A549 (cell line): ENCODE measurements around the gene ASMT. TPM values are rescaled to one million over a fixed set of nuclear protein-coding genes. Genes with fewer than 3 reads are reported as not detected.
A peak's percentile ranks its signal among the peaks of the same experiment; 100 is the strongest.

Experiments used
- ATAC-seq, 2 experiments: fragments of 200-7000 bp in 1 of 2; fragments of >200 bp in 1 of 2; cut with Nextera tagmentation in 1 of 2; cut with Tn5 transposase in 1 of 2; 3 replicates each; pipeline versions ENCODE4 v1.8.0 to v1.9.1; 2018 to 2020; ENCODE audit warnings: mild to moderate bottlenecking in 1 of 2, moderate library complexity in 1 of 2
- CTCF ChIA-PET: fragments of 300-600 bp; sonication (Branson Sonifier 250); formaldehyde crosslinking; extraction: SDS; loops from one replicate; lab custom pipeline; 2021; ENCODE audit warnings: antibody characterized with exemption, inconsistent platforms; lab: Yijun Ruan, JAX
- POLR2A ChIA-PET: fragments of 350-600 bp; formaldehyde crosslinking; extraction: SDS; loops from one replicate; lab custom pipeline; 2021; ENCODE audit warnings: antibody characterized with exemption, inconsistent platforms; lab: Yijun Ruan, JAX
- DNase-seq, 2 experiments: peaks; one replicate each; pipeline versions ENCODE4 v3.0.0 to v3.0.0-alpha.2; 2011 to 2016; ENCODE audit warnings: low read depth in 1 of 2, low spot score in 1 of 2
- FAIRE-seq: peaks from 2 replicates; lab custom pipeline; 2011; peaks lifted over from hg19 to GRCh38; lab: Jason Lieb, UNC
- H3K27ac ChIP-seq, 2 experiments: fragments of >200 bp; sonication (Bioruptor Twin); formaldehyde crosslinking; 3 replicates each; pipeline ENCODE4 v1.5.1; 2016 to 2017
- H3K4me1 ChIP-seq: fragments of >200 bp; sonication (Bioruptor Twin); formaldehyde crosslinking; 3 replicates; pipeline ENCODE4 v1.6.1; 2016
- H3K4me2 ChIP-seq: fragments of >200 bp; sonication (Bioruptor Twin); formaldehyde crosslinking; 3 replicates; pipeline ENCODE4 v1.6.1; 2016
- H3K4me3 ChIP-seq: fragments of >200 bp; sonication (Bioruptor Twin); formaldehyde crosslinking; 3 replicates; pipeline ENCODE4 v1.5.1; 2016
- H3K9me3 ChIP-seq: fragments of >200 bp; sonication (Bioruptor Twin); formaldehyde crosslinking; 3 replicates; pipeline ENCODE4 v1.6.1; 2016
- BHLHE40 ChIP-seq: IDR thresholded peaks from 2 replicates; pipeline ENCODE4 v1.6.1; 2012; ENCODE audit warnings: low read depth, low read length, inconsistent platforms
- CBX8 ChIP-seq: fragments of 200-600 bp; sonication (generic); IDR thresholded peaks from 2 replicates; pipeline ENCODE4 v1.6.1; 2016
- CEBPB ChIP-seq, 2 experiments: fragments of >200 bp in 1 of 2; sonication (Bioruptor Twin) in 1 of 2; formaldehyde crosslinking in 1 of 2; IDR thresholded peaks; 2 replicates each; pipeline ENCODE4 v1.6.1; 2012 to 2016
- CHD2 ChIP-seq: fragments of 150-350 bp; IDR thresholded peaks from 2 replicates; pipeline ENCODE4 v1.6.1; 2014; ENCODE audit warnings: low read length; ENCODE audit not compliant: partially characterized antibody
- EP300 ChIP-seq, 2 experiments: fragments of >200 bp; sonication (Bioruptor Twin); formaldehyde crosslinking; IDR thresholded peaks; 2 replicates in 1 of 2; 3 replicates in 1 of 2; pipeline ENCODE4 v1.6.1; 2016 to 2017
- FOXS1 ChIP-seq: fragments of 250-450 bp; sonication (Bioruptor Pico); IDR thresholded peaks from 2 replicates; pipeline ENCODE4 v1.5.0; 2020; ENCODE audit warnings: mild to moderate bottlenecking, moderate library complexity
- HEYL ChIP-seq: fragments of 250-450 bp; sonication (Bioruptor Pico); IDR thresholded peaks from 2 replicates; pipeline ENCODE4 v1.8.0; 2021; ENCODE audit warnings: mild to moderate bottlenecking, moderate library complexity
- JUN ChIP-seq, 2 experiments: fragments of >200 bp; sonication (Bioruptor Twin); formaldehyde crosslinking; IDR thresholded peaks; 2 replicates in 1 of 2; 3 replicates in 1 of 2; pipeline ENCODE4 v1.6.1; 2016 to 2017
- KDM1A ChIP-seq: fragments of 200-600 bp; sonication (generic); IDR thresholded peaks from 2 replicates; pipeline ENCODE4 v1.6.1; 2016; ENCODE audit warnings: low read depth, mild to moderate bottlenecking
- NFE2L2 ChIP-seq: fragments of 150-350 bp; conservative IDR thresholded peaks from 2 replicates; pipeline ENCODE4 v1.6.1; 2014; ENCODE audit warnings: low read length
- NPAS2 ChIP-seq: fragments of 250-450 bp; sonication (Bioruptor Pico); IDR thresholded peaks from 2 replicates; pipeline ENCODE4 v1.8.0; 2022; ENCODE audit warnings: mild to moderate bottlenecking, moderate library complexity, borderline replicate concordance
- PHF8 ChIP-seq: fragments of 200-600 bp; sonication (generic); IDR thresholded peaks from 2 replicates; pipeline ENCODE4 v1.6.1; 2016; ENCODE audit warnings: low read depth, mild to moderate bottlenecking, antibody characterized with exemption, moderate library complexity, borderline replicate concordance
- POLR2A ChIP-seq: IDR thresholded peaks from 2 replicates; pipeline ENCODE4 v1.6.1; 2012; ENCODE audit warnings: mild to moderate bottlenecking, low read length
- POLR2AphosphoS2 ChIP-seq: conservative IDR thresholded peaks from 2 replicates; pipeline ENCODE4 v1.6.1; 2012; ENCODE audit warnings: low read length, improper control_type of control experiment, inconsistent platforms
- RARB ChIP-seq: fragments of 250-450 bp; sonication (Bioruptor Pico); IDR thresholded peaks from 2 replicates; pipeline ENCODE4 v1.8.0; 2021; ENCODE audit warnings: mild to moderate bottlenecking, moderate library complexity
- RCOR1 ChIP-seq: fragments of 150-350 bp; IDR thresholded peaks from 2 replicates; pipeline ENCODE4 v1.6.1; 2014; ENCODE audit warnings: antibody characterized with exemption, low read length, low read depth
- RNF2 ChIP-seq: fragments of 200-600 bp; sonication (generic); IDR thresholded peaks from 2 replicates; pipeline ENCODE4 v1.6.1; 2016; ENCODE audit warnings: low read depth, mild to moderate bottlenecking, antibody characterized with exemption, moderate library complexity, borderline replicate concordance
- SMC3 ChIP-seq: fragments of >200 bp; sonication (Bioruptor Twin); formaldehyde crosslinking; IDR thresholded peaks from 3 replicates; pipeline ENCODE4 v1.6.1; 2018; ENCODE audit warnings: inconsistent platforms
- SREBF2 ChIP-seq: fragments of 450-650 bp; IDR thresholded peaks from 2 replicates; pipeline ENCODE4 v1.6.1; 2014; ENCODE audit warnings: mild to moderate bottlenecking, moderate library complexity
- ZSCAN20 ChIP-seq: fragments of 250-450 bp; sonication (Bioruptor Pico); IDR thresholded peaks from 2 replicates; pipeline ENCODE4 v1.8.0; 2022; ENCODE audit warnings: mild to moderate bottlenecking, moderate library complexity
- WGBS: methylation state at CpG from one replicate; pipeline ENCODE4 v1.1.6; 2017; ENCODE audit errors: missing lambda C conversion rate; 5-methylcytosine and 5-hydroxymethylcytosine counted together
- polyA plus RNA-seq, 4 experiments: library from polyadenylated mRNA; depleted of rRNA in 3 of 4; stranded (reverse); fragments of >200 nt; fragmentation: RNase III in 1 of 4; extraction: RNeasy Plus Mini Kit Qiagen cat#74134 plus additional on column Dnase treatment in 1 of 4; gene quantifications; 2 replicates in 3 of 4; 3 replicates in 1 of 4; pipeline ENCODE4 v1.2.3, GENCODE V29; 2011 to 2017
- TF ChIP-seq, protein P1 (sequence below): IDR thresholded peaks from 2 replicates; pipeline ENCODE4 v1.6.1; 2012; ENCODE audit warnings: low read depth, borderline replicate concordance
- TF ChIP-seq, protein P2 (sequence below): fragments of 250-450 bp; sonication (Bioruptor Pico); IDR thresholded peaks from 2 replicates; pipeline ENCODE4 v1.5.0; 2020; ENCODE audit warnings: low read depth, mild to moderate bottlenecking, moderate library complexity
- TF ChIP-seq, protein P3 (sequence below): fragments of >200 bp; sonication (Bioruptor Twin); formaldehyde crosslinking; IDR thresholded peaks from 3 replicates; pipeline ENCODE4 v1.5.1; 2016
- TF ChIP-seq, protein P4 (sequence below): fragments of 250-450 bp; sonication (Bioruptor Pico); IDR thresholded peaks from 2 replicates; pipeline ENCODE4 v1.5.0; 2021; ENCODE audit warnings: mild to moderate bottlenecking, moderate library complexity, borderline replicate concordance
- TF ChIP-seq, protein P5 (sequence below): fragments of >200 bp; sonication (Bioruptor Twin); formaldehyde crosslinking; IDR thresholded peaks from 3 replicates; pipeline ENCODE4 v1.6.1; 2016
- TF ChIP-seq, protein P6 (sequence below): fragments of 150-350 bp; IDR thresholded peaks from 2 replicates; pipeline ENCODE4 v1.6.1; 2014; ENCODE audit warnings: low read depth, mild to moderate bottlenecking, low read length
- TF ChIP-seq, protein P7 (sequence below): IDR thresholded peaks from 2 replicates; pipeline ENCODE4 v1.6.1; 2012

ASMT gene
- polyA plus RNA-seq, 2 of the 4 experiments (the other 2 are of a cell fraction): 0.12 to 0.16 TPM

DNA sequence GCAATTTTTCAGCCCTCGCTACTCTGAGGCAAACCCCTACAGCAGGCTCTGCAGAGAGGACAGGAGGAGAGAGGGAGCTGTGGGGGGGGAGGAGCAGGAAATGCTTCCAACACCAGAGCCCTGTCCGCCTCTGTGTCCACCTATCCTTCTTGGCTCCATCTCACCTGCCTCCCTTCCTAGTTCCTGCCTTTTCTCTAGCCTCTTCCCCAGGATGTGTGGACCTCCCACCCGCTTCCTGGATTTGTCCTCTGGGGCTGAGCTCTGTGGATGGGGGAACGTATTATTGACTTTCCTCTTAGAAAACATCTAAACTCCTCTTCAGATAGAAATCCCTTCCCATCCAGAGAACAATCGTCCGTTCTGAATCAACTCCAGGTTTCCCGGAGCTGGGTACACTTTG is 14.4 kb downstream of the ASMT start:
- peak in 1 of 2 experiments; percentile 39; a peak in 3 of 6 replicates for ATAC-seq
- TF ChIP-seq SREBF2 (no peak), SMC3 (no peak), RARB (CRISPR knock-in tag) (no peak), CBX8 (no peak), NFE2L2 (no peak), CEBPB (IDR thresholded peaks at IDR 0.05) (no peak)
- TF ChIP-seq, protein P1, sequence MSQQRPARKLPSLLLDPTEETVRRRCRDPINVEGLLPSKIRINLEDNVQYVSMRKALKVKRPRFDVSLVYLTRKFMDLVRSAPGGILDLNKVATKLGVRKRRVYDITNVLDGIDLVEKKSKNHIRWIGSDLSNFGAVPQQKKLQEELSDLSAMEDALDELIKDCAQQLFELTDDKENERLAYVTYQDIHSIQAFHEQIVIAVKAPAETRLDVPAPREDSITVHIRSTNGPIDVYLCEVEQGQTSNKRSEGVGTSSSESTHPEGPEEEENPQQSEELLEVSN: no peak
- TF ChIP-seq, all 56 proteins: peak for 0
- H3K4me2 ChIP-seq: no peak overlapping the region
- ChIA-PET CTCF (no interaction called here), POLR2A (no interaction called here)
- H3K27ac ChIP-seq: no peak overlapping the region
- no peak for FAIRE-seq
- H3K9me3 ChIP-seq: no peaks in the 10 kb centered on the region
- WGBS: 58% methylated on average over 7 of the region's 7 CpGs
- no peaks in the 10 kb centered on the region for H3K4me1 ChIP-seq
- DNase-seq: no peak
- no peak overlapping the region for H3K4me3 ChIP-seq

DNA sequence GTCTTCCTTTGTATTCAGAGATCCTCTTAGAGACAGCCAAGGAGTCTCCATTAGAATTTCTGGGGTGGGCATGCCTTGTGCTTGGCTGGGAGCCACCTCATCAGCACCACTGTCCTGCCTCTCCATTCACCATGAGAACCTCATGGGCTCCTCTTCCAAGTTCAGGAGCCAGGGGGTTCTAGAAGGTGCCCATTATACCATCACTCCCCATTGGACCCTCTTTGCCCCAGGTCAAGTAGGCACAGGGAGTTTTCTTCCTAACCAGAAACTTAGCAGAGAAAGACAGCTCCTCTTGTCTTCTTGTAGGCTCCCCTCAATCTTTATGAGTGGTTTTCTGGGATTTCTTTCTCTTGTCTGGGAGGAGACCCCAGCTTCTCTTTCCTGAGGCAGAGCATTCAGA is 31.1 kb downstream of the ASMT start:
- H3K4me2 ChIP-seq: no peak overlapping the region
- no peak overlapping the region for H3K27ac ChIP-seq
- no peaks in the 10 kb centered on the region for H3K4me1 ChIP-seq
- ATAC-seq: no peak
- TF ChIP-seq, protein P2, sequence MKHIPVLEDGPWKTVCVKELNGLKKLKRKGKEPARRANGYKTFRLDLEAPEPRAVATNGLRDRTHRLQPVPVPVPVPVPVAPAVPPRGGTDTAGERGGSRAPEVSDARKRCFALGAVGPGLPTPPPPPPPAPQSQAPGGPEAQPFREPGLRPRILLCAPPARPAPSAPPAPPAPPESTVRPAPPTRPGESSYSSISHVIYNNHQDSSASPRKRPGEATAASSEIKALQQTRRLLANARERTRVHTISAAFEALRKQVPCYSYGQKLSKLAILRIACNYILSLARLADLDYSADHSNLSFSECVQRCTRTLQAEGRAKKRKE (CRISPR knock-in tag): no peak
- TF ChIP-seq BHLHE40 (no peak), PHF8 (no peak), FOXS1 (no peak), CHD2 (no peak), CEBPB (IDR thresholded peaks at IDR 0.05) (no peak)
- TF ChIP-seq, protein P3, sequence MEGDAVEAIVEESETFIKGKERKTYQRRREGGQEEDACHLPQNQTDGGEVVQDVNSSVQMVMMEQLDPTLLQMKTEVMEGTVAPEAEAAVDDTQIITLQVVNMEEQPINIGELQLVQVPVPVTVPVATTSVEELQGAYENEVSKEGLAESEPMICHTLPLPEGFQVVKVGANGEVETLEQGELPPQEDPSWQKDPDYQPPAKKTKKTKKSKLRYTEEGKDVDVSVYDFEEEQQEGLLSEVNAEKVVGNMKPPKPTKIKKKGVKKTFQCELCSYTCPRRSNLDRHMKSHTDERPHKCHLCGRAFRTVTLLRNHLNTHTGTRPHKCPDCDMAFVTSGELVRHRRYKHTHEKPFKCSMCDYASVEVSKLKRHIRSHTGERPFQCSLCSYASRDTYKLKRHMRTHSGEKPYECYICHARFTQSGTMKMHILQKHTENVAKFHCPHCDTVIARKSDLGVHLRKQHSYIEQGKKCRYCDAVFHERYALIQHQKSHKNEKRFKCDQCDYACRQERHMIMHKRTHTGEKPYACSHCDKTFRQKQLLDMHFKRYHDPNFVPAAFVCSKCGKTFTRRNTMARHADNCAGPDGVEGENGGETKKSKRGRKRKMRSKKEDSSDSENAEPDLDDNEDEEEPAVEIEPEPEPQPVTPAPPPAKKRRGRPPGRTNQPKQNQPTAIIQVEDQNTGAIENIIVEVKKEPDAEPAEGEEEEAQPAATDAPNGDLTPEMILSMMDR: no peak
- ChIA-PET CTCF (no interaction called here), POLR2A (no interaction called here)
- DNase-seq: no peak
- no peak for FAIRE-seq
- peaks cover 23% of the 10 kb centered on the region for H3K9me3 ChIP-seq
- no peak overlapping the region for H3K4me3 ChIP-seq

DNA sequence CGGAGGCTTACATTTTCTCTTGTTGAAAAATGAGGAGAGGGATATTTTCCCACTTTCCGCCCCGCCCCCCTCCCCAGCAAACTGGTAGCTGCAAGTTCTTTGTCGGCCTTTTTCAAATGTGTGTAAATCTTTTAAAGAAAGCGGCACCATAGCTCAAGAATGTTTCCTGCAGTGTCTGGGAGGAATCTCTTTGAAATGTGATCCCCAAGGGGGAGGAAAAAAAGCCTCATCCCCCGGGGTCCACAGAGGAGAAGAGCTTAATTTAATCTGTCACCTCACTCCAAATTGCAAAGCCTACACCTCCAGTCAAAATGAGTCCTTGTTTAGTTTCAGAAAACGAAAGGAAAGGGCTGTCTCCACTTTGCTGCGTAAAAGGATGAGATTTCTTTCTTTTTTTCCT is 34.8 kb downstream of the ASMT start:
- DNase-seq: no peak
- no peak for ATAC-seq
- POLR2A ChIA-PET: no interaction called here
- H3K4me1 ChIP-seq: no peaks in the 10 kb centered on the region
- no peak overlapping the region for H3K27ac ChIP-seq
- peaks cover 20% of the 10 kb centered on the region for H3K9me3 ChIP-seq
- 75% methylated on average over 8 of the region's 8 CpGs for WGBS
- CTCF ChIA-PET: no interaction called here
- no peak overlapping the region for H3K4me2 ChIP-seq
- no peak overlapping the region for H3K4me3 ChIP-seq
- FAIRE-seq: no peak
- TF ChIP-seq POLR2AphosphoS2 (no peak), JUN (IDR thresholded peaks at IDR 0.05) (no peak), EP300 (IDR thresholded peaks at IDR 0.05) (no peak), NPAS2 (CRISPR knock-in tag) (no peak), BHLHE40 (no peak), HEYL (no peak), KDM1A (no peak), ZSCAN20 (CRISPR knock-in tag) (no peak), CHD2 (no peak), POLR2A (no peak), RNF2 (no peak), RCOR1 (no peak)
- TF ChIP-seq, protein P4, sequence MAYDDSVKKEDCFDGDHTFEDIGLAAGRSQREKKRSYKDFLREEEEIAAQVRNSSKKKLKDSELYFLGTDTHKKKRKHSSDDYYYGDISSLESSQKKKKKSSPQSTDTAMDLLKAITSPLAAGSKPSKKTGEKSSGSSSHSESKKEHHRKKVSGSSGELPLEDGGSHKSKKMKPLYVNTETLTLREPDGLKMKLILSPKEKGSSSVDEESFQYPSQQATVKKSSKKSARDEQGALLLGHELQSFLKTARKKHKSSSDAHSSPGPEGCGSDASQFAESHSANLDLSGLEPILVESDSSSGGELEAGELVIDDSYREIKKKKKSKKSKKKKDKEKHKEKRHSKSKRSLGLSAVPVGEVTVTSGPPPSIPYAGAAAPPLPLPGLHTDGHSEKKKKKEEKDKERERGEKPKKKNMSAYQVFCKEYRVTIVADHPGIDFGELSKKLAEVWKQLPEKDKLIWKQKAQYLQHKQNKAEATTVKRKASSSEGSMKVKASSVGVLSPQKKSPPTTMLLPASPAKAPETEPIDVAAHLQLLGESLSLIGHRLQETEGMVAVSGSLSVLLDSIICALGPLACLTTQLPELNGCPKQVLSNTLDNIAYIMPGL (CRISPR knock-in tag): no peak
- TF ChIP-seq, protein P5, sequence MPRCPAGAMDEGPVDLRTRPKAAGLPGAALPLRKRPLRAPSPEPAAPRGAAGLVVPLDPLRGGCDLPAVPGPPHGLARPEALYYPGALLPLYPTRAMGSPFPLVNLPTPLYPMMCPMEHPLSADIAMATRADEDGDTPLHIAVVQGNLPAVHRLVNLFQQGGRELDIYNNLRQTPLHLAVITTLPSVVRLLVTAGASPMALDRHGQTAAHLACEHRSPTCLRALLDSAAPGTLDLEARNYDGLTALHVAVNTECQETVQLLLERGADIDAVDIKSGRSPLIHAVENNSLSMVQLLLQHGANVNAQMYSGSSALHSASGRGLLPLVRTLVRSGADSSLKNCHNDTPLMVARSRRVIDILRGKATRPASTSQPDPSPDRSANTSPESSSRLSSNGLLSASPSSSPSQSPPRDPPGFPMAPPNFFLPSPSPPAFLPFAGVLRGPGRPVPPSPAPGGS: no peak
- TF ChIP-seq, protein P6, sequence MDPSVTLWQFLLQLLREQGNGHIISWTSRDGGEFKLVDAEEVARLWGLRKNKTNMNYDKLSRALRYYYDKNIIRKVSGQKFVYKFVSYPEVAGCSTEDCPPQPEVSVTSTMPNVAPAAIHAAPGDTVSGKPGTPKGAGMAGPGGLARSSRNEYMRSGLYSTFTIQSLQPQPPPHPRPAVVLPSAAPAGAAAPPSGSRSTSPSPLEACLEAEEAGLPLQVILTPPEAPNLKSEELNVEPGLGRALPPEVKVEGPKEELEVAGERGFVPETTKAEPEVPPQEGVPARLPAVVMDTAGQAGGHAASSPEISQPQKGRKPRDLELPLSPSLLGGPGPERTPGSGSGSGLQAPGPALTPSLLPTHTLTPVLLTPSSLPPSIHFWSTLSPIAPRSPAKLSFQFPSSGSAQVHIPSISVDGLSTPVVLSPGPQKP: no peak
- TF ChIP-seq, protein P7, sequence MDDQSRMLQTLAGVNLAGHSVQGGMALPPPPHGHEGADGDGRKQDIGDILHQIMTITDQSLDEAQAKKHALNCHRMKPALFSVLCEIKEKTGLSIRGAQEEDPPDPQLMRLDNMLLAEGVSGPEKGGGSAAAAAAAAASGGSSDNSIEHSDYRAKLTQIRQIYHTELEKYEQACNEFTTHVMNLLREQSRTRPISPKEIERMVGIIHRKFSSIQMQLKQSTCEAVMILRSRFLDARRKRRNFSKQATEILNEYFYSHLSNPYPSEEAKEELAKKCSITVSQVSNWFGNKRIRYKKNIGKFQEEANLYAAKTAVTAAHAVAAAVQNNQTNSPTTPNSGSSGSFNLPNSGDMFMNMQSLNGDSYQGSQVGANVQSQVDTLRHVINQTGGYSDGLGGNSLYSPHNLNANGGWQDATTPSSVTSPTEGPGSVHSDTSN: no peak
